ENCODE data around the gene TXNL4A.
A peak's percentile ranks its signal among the peaks of the same experiment; 100 is the strongest.
"Not testable (repeated sequence)": the region's sequence is repeated elsewhere in the genome, so short reads cannot be mapped to it uniquely, and the experiment has no call there.

TXNL4A gene

GRCh38 chr18:79964330-79965118, 23.8 kb downstream of the TXNL4A start, which contains the start of gene HSBP1L1:
HSBP1L1 (plus strand) TSS chr18:79964643; CDS start chr18:79964736, 93 bp downstream.
- peaks cover 4 to 7% of the 10 kb centered on the region in 2 donors for H3K27me3 Mint-ChIP-seq
- ATAC-seq (replicated peaks) (peak; percentile 73 to 83), DNase-seq (peak; percentile 40)
- H3K36me3 Mint-ChIP-seq: peaks cover 3 to 20% of the 10 kb centered on the region in 2 donors
- no peaks in the 10 kb centered on the region for H3K9me3 Mint-ChIP-seq
- peak within 1 kb of the TSS; percentile 84 for H3K27ac Mint-ChIP-seq
- peak within 1 kb of the TSS; percentile 72 to 84 for H3K4me3 Mint-ChIP-seq
- peaks cover 27 to 38% of the 10 kb centered on the region in 2 donors for H3K4me1 Mint-ChIP-seq

DNA sequence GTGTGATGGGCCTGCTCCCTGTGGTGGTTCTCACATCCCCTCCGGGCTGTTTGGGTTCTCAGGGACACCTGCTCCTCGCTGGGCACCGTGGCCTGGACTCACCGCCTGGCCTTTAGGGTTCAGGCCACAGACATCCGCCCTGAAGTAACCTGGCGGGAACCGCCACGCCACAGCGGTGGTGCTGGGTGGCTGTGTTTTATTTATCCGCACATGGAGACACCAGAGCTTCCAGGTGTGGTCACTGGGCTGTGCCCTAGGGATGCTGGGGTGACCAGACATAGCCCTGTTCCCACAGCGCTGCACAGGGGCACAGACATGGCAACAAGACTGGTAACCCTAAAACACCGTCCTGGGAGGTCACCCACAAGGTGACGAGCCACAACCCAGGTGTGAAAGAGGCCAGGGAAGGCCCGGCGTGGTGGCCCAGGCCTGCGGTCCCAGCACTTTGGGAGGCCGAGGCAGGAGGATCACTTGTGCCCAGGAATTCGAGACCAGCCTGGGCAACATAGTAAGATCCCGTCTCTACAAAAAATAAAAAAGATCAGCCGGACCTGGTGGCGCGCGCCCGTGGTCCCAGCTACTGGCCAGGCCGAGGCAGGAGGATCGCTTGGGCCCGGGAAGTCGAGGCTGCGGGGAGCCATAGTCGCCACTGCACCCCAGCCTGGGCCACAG, 24.6 kb downstream of the TXNL4A start:
- Mint-ChIP-seq H3K36me3 (peaks cover 0 to 16% of the 10 kb centered on the region in 2 donors), H3K27ac (peak overlapping the region; percentile 59), H3K4me1 (peaks cover 27 to 38% of the 10 kb centered on the region in 2 donors), H3K27me3 (peaks cover 4 to 7% of the 10 kb centered on the region in 2 donors), H3K4me3 (peak overlapping the region; percentile 46 to 84), H3K9me3 (no peaks in the 10 kb centered on the region)
- ATAC-seq (replicated peaks) (peak in 1 of 2 donors; percentile 4), DNase-seq (no peak)

- peaks cover 4 to 7% of the 10 kb centered on the region in 2 donors for H3K27me3 Mint-ChIP-seq
- no peaks in the 10 kb centered on the region for H3K9me3 Mint-ChIP-seq
- DNase-seq (peak; percentile 47), ATAC-seq (replicated peaks) (peak; percentile 61 to 79)
- H3K4me1 Mint-ChIP-seq: peaks cover 27 to 38% of the 10 kb centered on the region in 2 donors
- peaks cover 0 to 15% of the 10 kb centered on the region in 2 donors for H3K36me3 Mint-ChIP-seq
- H3K27ac Mint-ChIP-seq: peak overlapping the region; percentile 84
- H3K4me3 Mint-ChIP-seq: peak overlapping the region; percentile 51 to 52
Observed at GRCh38 chr18:79962835-79963657, 25.3 kb downstream of the TXNL4A start.

DNA sequence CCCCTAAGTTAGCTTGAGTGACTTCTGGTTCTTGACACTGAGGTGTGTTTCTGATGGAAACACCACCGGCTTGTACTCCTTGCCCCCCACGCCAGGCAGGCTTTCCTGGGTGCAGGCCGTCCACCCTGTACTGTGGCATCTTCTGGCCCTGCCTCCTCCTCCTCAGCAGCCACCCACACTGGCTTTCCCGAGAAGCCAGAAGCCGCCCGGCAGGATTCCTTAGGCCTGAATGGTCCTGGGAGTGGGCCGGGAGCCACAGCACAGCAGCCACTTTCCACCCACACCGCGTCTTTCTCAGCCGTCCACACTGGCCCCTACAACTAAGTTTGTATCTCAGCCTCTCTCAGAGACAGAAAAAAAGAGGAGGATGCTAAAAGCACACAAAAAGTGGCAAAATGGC, 26.1 kb downstream of the TXNL4A start:
- no peaks in the 10 kb centered on the region for H3K9me3 Mint-ChIP-seq
- ATAC-seq (replicated peaks): no peak

DNA sequence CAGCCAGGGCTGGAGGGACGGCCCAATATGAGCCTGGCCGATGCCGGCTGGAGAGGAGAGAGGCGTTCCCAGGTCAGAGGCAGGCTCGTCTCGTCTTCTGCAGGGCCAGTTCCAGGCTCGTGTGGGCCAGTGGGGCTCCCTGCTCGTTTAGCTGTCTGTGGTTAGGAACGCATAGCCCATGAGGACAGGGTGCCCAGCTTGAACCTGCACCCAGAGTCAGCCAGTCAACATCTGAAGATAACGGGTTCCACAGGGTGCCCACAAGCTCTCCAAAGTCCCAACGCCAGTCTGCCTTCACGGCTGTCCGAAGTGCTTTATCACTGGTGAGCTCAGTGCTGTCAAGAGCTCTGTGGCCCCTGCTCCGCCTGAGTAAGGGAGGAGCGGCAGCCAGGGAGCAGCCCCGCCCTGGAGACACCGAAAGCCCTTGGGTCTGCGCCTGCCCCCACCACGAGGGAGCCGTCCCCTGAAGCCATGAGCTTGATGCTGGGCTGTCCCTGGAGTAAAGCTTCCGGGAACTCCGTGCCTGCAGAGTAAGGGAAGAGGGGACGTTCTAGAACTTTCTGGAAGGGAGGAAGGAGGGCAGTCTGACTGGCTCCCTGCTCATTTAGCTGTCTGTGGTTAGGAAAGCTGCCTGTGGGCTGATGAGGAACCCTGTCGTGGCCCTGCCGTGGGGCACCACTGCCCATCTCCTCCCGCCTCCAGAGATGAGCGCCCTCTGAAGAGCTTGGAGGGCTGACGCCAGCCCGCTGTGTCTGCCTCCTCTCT, 26.7 kb downstream of the TXNL4A start:
- H3K36me3 Mint-ChIP-seq: peaks cover 0 to 12% of the 10 kb centered on the region in 2 donors
- H3K4me1 Mint-ChIP-seq: peaks cover 27 to 38% of the 10 kb centered on the region in 2 donors
- DNase-seq (no peak), ATAC-seq (replicated peaks) (no peak)
- H3K9me3 Mint-ChIP-seq: no peaks in the 10 kb centered on the region
- no peak overlapping the region for H3K4me3 Mint-ChIP-seq
- peaks cover 4 to 7% of the 10 kb centered on the region in 2 donors for H3K27me3 Mint-ChIP-seq
- H3K27ac Mint-ChIP-seq: no peak overlapping the region

More for the DNA sequence above, 26.1 kb downstream of the TXNL4A start:
- DNase-seq: no peak
- Mint-ChIP-seq H3K27ac (no peak overlapping the region), H3K4me3 (no peak overlapping the region), H3K36me3 (peaks cover 0 to 15% of the 10 kb centered on the region in 2 donors), H3K4me1 (peaks cover 27 to 38% of the 10 kb centered on the region in 2 donors), H3K27me3 (peaks cover 4 to 7% of the 10 kb centered on the region in 2 donors)

DNA sequence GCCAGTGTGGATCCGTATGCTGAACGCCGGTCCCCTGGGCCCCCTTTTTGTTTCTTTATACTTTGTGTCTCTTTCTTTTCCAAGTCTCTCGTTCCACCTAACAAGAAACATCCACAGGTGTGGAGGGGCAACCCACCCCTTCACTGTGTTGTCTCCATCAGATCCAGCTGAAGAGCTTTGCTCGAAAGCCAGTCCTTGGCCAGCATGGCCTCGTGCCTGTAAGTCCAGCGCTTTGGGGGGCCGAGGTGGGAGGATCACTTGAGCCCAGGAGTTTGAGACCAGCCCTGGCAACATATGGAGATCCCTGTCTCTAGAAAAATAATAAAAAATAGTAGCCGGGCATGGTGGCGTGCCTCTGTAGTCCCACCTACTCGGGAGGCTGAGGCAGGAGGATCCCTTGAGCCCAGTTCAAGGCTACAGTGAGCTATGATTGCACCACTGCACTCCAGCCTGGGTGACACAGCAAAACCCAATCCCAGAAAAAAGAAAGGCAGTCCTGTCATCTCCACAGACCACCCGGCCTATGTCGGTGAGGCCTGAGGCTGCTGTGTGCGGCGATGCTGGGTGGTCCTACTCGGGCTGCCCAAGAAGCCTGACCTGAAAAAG, 27.3 kb downstream of the TXNL4A start:
- Mint-ChIP-seq H3K36me3 (peaks cover 0 to 12% of the 10 kb centered on the region in 2 donors), H3K4me3 (no peak overlapping the region), H3K9me3 (no peaks in the 10 kb centered on the region), H3K4me1 (peaks cover 27 to 38% of the 10 kb centered on the region in 2 donors), H3K27me3 (peaks cover 4 to 7% of the 10 kb centered on the region in 2 donors), H3K27ac (no peak overlapping the region)
- ATAC-seq (replicated peaks) (no peak), DNase-seq (no peak)

- H3K27ac Mint-ChIP-seq: peak overlapping the region; percentile 77
- DNase-seq; H3K27me3 Mint-ChIP-seq; H3K36me3 Mint-ChIP-seq; H3K9me3 Mint-ChIP-seq; ATAC-seq (replicated peaks); H3K4me3 Mint-ChIP-seq: not testable (repeated sequence)
- H3K4me1 Mint-ChIP-seq: peaks cover 23 to 32% of the 10 kb centered on the region in 2 donors
Observed at GRCh38 chr18:79960161-79960801, 28.1 kb downstream of the TXNL4A start.

GRCh38 chr18:79958981-79959380, 29.4 kb downstream of the TXNL4A start:
- H3K27me3 Mint-ChIP-seq: peaks cover 4 to 7% of the 10 kb centered on the region in 2 donors
- no peaks in the 10 kb centered on the region for H3K9me3 Mint-ChIP-seq
- ATAC-seq (replicated peaks): no peak
- no peak for DNase-seq
- peaks cover 0 to 6% of the 10 kb centered on the region in 2 donors for H3K36me3 Mint-ChIP-seq
- no peak overlapping the region for H3K4me3 Mint-ChIP-seq
- no peak overlapping the region for H3K27ac Mint-ChIP-seq
- peaks cover 25 to 32% of the 10 kb centered on the region in 2 donors for H3K4me1 Mint-ChIP-seq

DNA sequence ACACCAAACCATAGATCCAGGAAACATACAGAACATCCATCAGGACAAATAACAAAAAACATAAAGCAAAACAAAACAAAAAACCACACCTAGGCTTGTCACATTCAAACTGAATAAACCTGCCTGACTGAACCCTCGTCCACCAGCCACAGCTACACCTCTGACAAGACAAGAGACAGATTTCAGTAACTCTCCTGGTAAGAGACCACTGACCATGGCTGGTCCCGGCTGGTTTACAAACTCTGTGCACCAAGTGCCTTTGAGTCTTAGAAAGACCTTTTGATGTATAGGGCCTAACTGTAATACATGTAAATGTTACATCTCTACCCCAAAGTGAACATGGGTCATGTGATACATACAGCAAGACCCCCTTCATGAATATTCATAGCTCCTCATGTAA, 32.1 kb downstream of the TXNL4A start:
- H3K27me3 Mint-ChIP-seq: no peaks in the 10 kb centered on the region
- no peak overlapping the region for H3K4me3 Mint-ChIP-seq
- H3K27ac Mint-ChIP-seq: no peak overlapping the region
- no peak for DNase-seq
- H3K9me3 Mint-ChIP-seq: no peaks in the 10 kb centered on the region
- H3K4me1 Mint-ChIP-seq: peaks cover 12 to 20% of the 10 kb centered on the region in 2 donors
- no peak for ATAC-seq (replicated peaks)
- no peaks in the 10 kb centered on the region for H3K36me3 Mint-ChIP-seq

- ATAC-seq (replicated peaks): no peak
- no peak for DNase-seq
- H3K4me1 Mint-ChIP-seq: peaks cover 10 to 14% of the 10 kb centered on the region in 2 donors
- H3K27ac Mint-ChIP-seq: no peak overlapping the region
- H3K36me3 Mint-ChIP-seq: peaks cover 0 to 1% of the 10 kb centered on the region in 2 donors
- no peaks in the 10 kb centered on the region for H3K27me3 Mint-ChIP-seq
- no peaks in the 10 kb centered on the region for H3K9me3 Mint-ChIP-seq
- no peak overlapping the region for H3K4me3 Mint-ChIP-seq
Observed at GRCh38 chr18:79955302-79956075, 32.9 kb downstream of the TXNL4A start.

DNA sequence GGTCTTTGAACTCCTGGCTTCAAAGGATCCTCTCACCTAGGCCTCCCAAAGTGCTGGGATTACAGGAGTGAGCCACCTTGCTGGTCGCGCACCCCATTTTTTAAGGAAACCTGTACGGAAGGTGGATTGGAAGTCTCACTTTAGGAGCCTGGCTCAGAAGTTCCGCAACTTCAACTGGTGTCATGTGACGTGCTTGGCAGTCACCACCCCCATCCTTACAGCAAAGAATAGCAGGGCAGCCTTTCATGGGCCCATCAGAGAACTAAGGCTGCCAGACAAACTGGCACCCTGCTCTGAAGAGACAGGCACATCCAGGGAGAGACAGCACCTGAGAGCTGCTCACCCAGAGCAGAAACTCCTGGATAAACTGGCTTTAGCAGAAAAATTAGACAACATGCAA, 33.6 kb downstream of the TXNL4A start:
- ATAC-seq (replicated peaks): no peak
- H3K9me3 Mint-ChIP-seq: no peaks in the 10 kb centered on the region
- peaks cover 4 to 7% of the 10 kb centered on the region in 2 donors for H3K36me3 Mint-ChIP-seq
- H3K4me1 Mint-ChIP-seq: peaks cover 12 to 17% of the 10 kb centered on the region in 2 donors
- no peaks in the 10 kb centered on the region for H3K27me3 Mint-ChIP-seq
- no peak overlapping the region for H3K27ac Mint-ChIP-seq
- H3K4me3 Mint-ChIP-seq: no peak overlapping the region
- DNase-seq: no peak

DNA sequence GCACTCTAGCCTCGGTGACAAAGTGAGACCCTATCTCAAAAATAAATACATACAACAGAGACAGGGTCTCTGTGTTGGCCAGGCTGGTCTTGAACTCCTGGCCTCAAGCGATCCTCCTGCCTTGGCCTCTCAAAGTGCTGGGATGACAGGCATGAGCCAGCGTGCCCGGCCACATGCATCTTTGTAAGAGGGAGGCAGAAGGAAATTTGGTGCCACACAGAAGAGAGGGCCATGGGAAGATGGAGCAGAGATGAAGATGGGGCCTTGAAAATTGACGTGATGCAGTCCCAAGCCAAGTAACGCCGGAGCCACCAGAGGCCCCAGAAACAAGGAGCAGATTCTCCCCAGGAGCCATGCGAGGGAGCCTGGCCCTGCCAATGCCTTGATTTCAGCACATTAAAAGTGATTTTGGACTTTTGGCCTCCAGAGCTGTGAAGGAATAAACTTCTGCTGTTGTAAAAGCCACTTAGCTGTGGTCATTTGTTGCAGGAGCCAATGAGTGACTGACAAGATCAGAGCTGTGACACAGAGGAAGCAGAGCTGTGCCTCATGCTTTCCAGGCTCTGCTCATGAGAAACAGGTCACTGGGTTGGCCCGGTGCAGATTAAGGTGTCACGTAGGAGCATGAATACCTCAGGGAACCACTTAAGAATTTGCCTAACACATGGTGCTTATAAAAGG, 34.3 kb downstream of the TXNL4A start:
- H3K4me3 Mint-ChIP-seq: no peak overlapping the region
- H3K36me3 Mint-ChIP-seq: peaks cover 7 to 12% of the 10 kb centered on the region in 2 donors
- H3K27ac Mint-ChIP-seq: no peak overlapping the region
- no peak for ATAC-seq (replicated peaks)
- DNase-seq: no peak
- no peaks in the 10 kb centered on the region for H3K9me3 Mint-ChIP-seq
- H3K4me1 Mint-ChIP-seq: peaks cover 16 to 23% of the 10 kb centered on the region in 2 donors
- no peaks in the 10 kb centered on the region for H3K27me3 Mint-ChIP-seq

All from stimulated activated naive B cell treated with anti-CD40 and anti-IgM and Interleukin-4, amounts not matched to agents 10 μg/mL and 1 μg/mL and 100 μg/mL, for 72 hours (primary cell).